WTC11 (cell line): ENCODE measurements around the gene CZIB. TPM values are rescaled to one million over a fixed set of nuclear protein-coding genes. Genes with fewer than 3 reads are reported as not detected.

Experiments used
- ATAC-seq: fragments of 200-7000 bp; cut with Tn5 transposase; 2 replicates; pipeline ENCODE4 v1.10.0; 2021; ENCODE audit warnings: mild to moderate bottlenecking, moderate library complexity
- CTCF ChIA-PET: fragments of 300-600 bp; sonication (Branson Sonifier 250); formaldehyde crosslinking; loops from one replicate; lab custom pipeline; 2021; ENCODE audit warnings: antibody characterized with exemption; lab: Charles Lee
- POLR2A ChIA-PET: fragments of 350-600 bp; sonication (Branson Sonifier 250); formaldehyde crosslinking; loops from one replicate; lab custom pipeline; 2021; ENCODE audit warnings: antibody characterized with exemption; lab: Charles Lee
- DNase-seq: peaks from one replicate; pipeline ENCODE4 v3.0.0; 2021; ENCODE audit warnings: low spot score
- H3K27ac Mint-ChIP-seq: 2 replicates; pipeline ENCODE4 v1.8.0; 2021; ENCODE audit warnings: mixed read lengths
- H3K27me3 Mint-ChIP-seq: 2 replicates; pipeline ENCODE4 v1.8.0; 2021; ENCODE audit warnings: low read depth, mild to moderate bottlenecking, moderate library complexity, mixed read lengths
- H3K36me3 Mint-ChIP-seq: 2 replicates; pipeline ENCODE4 v1.8.0; 2021; ENCODE audit warnings: mixed read lengths
- H3K4me1 Mint-ChIP-seq: 2 replicates; pipeline ENCODE4 v1.8.0; 2022; ENCODE audit warnings: mixed read lengths
- H3K4me3 Mint-ChIP-seq: 2 replicates; pipeline ENCODE4 v1.8.0; 2021; ENCODE audit warnings: mild to moderate bottlenecking, moderate library complexity, mixed read lengths
- H3K9me3 Mint-ChIP-seq: 2 replicates; pipeline ENCODE4 v1.8.0; 2021; ENCODE audit warnings: mixed read lengths
- E2F4 ChIP-seq: sonication (generic); formaldehyde crosslinking; IDR thresholded peaks from 2 replicates; pipeline ENCODE4 v1.8.1; 2022; ENCODE audit warnings: low read depth, mild to moderate bottlenecking, moderate library complexity, missing genetic modification reagents, borderline replicate concordance
- EMX1 ChIP-seq: fragments of 250-450 bp; sonication (Bioruptor Pico); IDR thresholded peaks from 2 replicates; pipeline ENCODE4 v1.8.0; 2021; ENCODE audit warnings: mild to moderate bottlenecking
- FOXJ3 ChIP-seq: sonication (generic); formaldehyde crosslinking; IDR thresholded peaks from 2 replicates; pipeline ENCODE4 v1.9.0; 2021; ENCODE audit warnings: missing genetic modification reagents, mild to moderate bottlenecking, borderline replicate concordance
- FOXP4 ChIP-seq: sonication (generic); formaldehyde crosslinking; IDR thresholded peaks from 2 replicates; pipeline ENCODE4 v1.8.0; 2022; ENCODE audit warnings: mild to moderate bottlenecking, missing genetic modification reagents
- MXD4 ChIP-seq: fragments of 250-450 bp; sonication (Bioruptor Pico); IDR thresholded peaks from 2 replicates; pipeline ENCODE4 v1.8.0; 2021; ENCODE audit warnings: mild to moderate bottlenecking, moderate library complexity, borderline replicate concordance
- NR1H2 ChIP-seq: sonication (generic); formaldehyde crosslinking; IDR thresholded peaks from 2 replicates; pipeline ENCODE4 v1.9.0; 2021; ENCODE audit warnings: mild to moderate bottlenecking, moderate library complexity, missing genetic modification reagents
- PRDM15 ChIP-seq: sonication (generic); formaldehyde crosslinking; IDR thresholded peaks from 2 replicates; pipeline ENCODE4 v1.8.0; 2022; ENCODE audit warnings: missing genetic modification reagents
- PRRX2 ChIP-seq: fragments of 250-450 bp; sonication (Bioruptor Pico); IDR thresholded peaks from 2 replicates; pipeline ENCODE4 v1.8.0; 2021; ENCODE audit warnings: mild to moderate bottlenecking
- STAT6 ChIP-seq: sonication (generic); formaldehyde crosslinking; conservative IDR thresholded peaks from 2 replicates; pipeline ENCODE4 v1.8.1; 2023; ENCODE audit warnings: mild to moderate bottlenecking, low read depth, missing genetic modification reagents, moderate library complexity
- TEAD4 ChIP-seq: sonication (generic); formaldehyde crosslinking; IDR thresholded peaks from 2 replicates; pipeline ENCODE4 v1.8.0; 2022; ENCODE audit warnings: mild to moderate bottlenecking, missing genetic modification reagents
- ZNF425 ChIP-seq: fragments of 250-450 bp; sonication (Bioruptor Pico); conservative IDR thresholded peaks from 2 replicates; pipeline ENCODE4 v1.9.0; 2021; ENCODE audit warnings: mild to moderate bottlenecking
- ZSCAN18 ChIP-seq: fragments of 250-450 bp; sonication (Bioruptor Pico); IDR thresholded peaks from 2 replicates; pipeline ENCODE4 v2.1.2; 2022; ENCODE audit warnings: mild to moderate bottlenecking, moderate library complexity
- total RNA-seq: library from RNA; stranded (reverse); gene quantifications from 3 replicates; pipeline ENCODE4 v1.2.3, GENCODE V29; 2021
- TF ChIP-seq, protein P1 (sequence below): sonication (generic); formaldehyde crosslinking; IDR thresholded peaks from 2 replicates; pipeline ENCODE4 v1.8.1; 2022; ENCODE audit warnings: missing genetic modification reagents, borderline replicate concordance
- TF ChIP-seq, protein P2 (sequence below): sonication (generic); formaldehyde crosslinking; IDR thresholded peaks from 2 replicates; pipeline ENCODE4 v1.8.1; 2023; ENCODE audit warnings: mild to moderate bottlenecking, missing genetic modification reagents
- TF ChIP-seq, protein P3 (sequence below): fragments of 250-450 bp; sonication (Bioruptor Pico); IDR thresholded peaks from 2 replicates; pipeline ENCODE4 v1.8.0; 2021; ENCODE audit warnings: mild to moderate bottlenecking

Gene CZIB
- total RNA-seq, 1 experiment from 2014 or later = 41.6 TPM

DNA sequence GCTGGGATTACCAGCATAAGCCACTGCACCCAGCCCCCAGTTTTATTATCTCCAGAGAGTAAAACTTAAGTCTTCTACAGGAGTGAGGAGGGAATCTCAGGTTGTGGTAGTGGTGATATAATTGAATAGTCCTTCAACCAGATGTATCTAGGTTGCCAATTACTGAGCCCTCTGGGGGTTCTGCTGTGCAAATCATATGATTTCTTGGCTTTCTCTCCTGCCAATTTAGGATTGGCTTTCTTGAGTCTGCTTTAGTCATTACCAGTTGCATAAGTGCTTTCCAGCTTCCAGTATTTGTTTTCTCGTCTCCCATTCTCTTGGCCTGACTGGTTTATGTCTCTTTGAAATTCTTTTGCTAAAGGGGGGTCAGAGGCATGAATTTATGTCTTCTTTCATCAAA lies 12.7 kb downstream of the CZIB start (continued):
- TF ChIP-seq ZNF425 (CRISPR knock-in tag) = no peak
- no peak for TF ChIP-seq PRRX2
- TF ChIP-seq, protein P1, sequence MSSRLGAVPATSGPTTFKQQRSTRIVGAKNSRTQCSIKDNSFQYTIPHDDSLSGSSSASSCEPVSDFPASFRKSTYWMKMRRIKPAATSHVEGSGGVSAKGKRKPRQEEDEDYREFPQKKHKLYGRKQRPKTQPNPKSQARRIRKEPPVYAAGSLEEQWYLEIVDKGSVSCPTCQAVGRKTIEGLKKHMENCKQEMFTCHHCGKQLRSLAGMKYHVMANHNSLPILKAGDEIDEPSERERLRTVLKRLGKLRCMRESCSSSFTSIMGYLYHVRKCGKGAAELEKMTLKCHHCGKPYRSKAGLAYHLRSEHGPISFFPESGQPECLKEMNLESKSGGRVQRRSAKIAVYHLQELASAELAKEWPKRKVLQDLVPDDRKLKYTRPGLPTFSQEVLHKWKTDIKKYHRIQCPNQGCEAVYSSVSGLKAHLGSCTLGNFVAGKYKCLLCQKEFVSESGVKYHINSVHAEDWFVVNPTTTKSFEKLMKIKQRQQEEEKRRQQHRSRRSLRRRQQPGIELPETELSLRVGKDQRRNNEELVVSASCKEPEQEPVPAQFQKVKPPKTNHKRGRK (CRISPR knock-in tag) = no peak
- TF ChIP-seq TEAD4 (CRISPR knock-in tag) = no peak
- no peak for TF ChIP-seq ZSCAN18 (CRISPR knock-in tag)

- no peaks in the 10 kb centered on the region for H3K4me1 Mint-ChIP-seq
- no peaks in the 10 kb centered on the region for H3K27me3 Mint-ChIP-seq
- ATAC-seq (no peak), DNase-seq (no peak)
- H3K9me3 Mint-ChIP-seq = peaks cover 45% of the 10 kb centered on the region
- ChIA-PET POLR2A (no interaction called here), CTCF (no interaction called here)
- H3K27ac Mint-ChIP-seq = no peak overlapping the region
- H3K4me3 Mint-ChIP-seq = no peak overlapping the region
- peaks cover 90% of the 10 kb centered on the region for H3K36me3 Mint-ChIP-seq
- no peak for TF ChIP-seq FOXP4
- TF ChIP-seq MXD4 (CRISPR knock-in tag) = no peak
- TF ChIP-seq FOXJ3 (CRISPR knock-in tag) = no peak
- TF ChIP-seq PRRX2 = no peak
- TF ChIP-seq, protein P2, sequence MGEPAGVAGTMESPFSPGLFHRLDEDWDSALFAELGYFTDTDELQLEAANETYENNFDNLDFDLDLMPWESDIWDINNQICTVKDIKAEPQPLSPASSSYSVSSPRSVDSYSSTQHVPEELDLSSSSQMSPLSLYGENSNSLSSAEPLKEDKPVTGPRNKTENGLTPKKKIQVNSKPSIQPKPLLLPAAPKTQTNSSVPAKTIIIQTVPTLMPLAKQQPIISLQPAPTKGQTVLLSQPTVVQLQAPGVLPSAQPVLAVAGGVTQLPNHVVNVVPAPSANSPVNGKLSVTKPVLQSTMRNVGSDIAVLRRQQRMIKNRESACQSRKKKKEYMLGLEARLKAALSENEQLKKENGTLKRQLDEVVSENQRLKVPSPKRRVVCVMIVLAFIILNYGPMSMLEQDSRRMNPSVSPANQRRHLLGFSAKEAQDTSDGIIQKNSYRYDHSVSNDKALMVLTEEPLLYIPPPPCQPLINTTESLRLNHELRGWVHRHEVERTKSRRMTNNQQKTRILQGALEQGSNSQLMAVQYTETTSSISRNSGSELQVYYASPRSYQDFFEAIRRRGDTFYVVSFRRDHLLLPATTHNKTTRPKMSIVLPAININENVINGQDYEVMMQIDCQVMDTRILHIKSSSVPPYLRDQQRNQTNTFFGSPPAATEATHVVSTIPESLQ (CRISPR knock-in tag) = no peak
- no peak for TF ChIP-seq E2F4 (CRISPR knock-in tag)
- no peak for TF ChIP-seq PRDM15
- TF ChIP-seq, protein P3, sequence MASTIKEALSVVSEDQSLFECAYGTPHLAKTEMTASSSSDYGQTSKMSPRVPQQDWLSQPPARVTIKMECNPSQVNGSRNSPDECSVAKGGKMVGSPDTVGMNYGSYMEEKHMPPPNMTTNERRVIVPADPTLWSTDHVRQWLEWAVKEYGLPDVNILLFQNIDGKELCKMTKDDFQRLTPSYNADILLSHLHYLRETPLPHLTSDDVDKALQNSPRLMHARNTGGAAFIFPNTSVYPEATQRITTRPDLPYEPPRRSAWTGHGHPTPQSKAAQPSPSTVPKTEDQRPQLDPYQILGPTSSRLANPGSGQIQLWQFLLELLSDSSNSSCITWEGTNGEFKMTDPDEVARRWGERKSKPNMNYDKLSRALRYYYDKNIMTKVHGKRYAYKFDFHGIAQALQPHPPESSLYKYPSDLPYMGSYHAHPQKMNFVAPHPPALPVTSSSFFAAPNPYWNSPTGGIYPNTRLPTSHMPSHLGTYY (CRISPR knock-in tag) = no peak
- no peak for TF ChIP-seq EMX1 (CRISPR knock-in tag)
- TF ChIP-seq NR1H2 (CRISPR knock-in tag) = no peak
- TF ChIP-seq STAT6 (CRISPR knock-in tag) = no peak
Measured at GRCh38 chr1:53206735-53207379, 13.6 kb downstream of the CZIB start.
